Colonic mucosa (tissue), 4 donors: Measurements from ENCODE around the gene RTN4R. TPM values are rescaled to one million over a fixed set of nuclear protein-coding genes. Genes with fewer than 3 reads are reported as not detected.

ENCODE experiments used
- DNase-seq: peaks from one replicate; pipeline ENCODE4 v3.0.0-alpha.2; 2020
- H3K27ac ChIP-seq: fragments of 200-600 bp; one replicate; pipeline ENCODE4 v1.8.0; 2021
- H3K27me3 ChIP-seq: fragments of 200-600 bp; one replicate; pipeline ENCODE4 v1.8.0; 2021
- H3K36me3 ChIP-seq: fragments of 200-600 bp; one replicate; pipeline ENCODE4 v1.8.0; 2021
- H3K4me1 ChIP-seq: fragments of 200-600 bp; one replicate; pipeline ENCODE4 v1.8.0; 2021; ENCODE audit warnings: mild to moderate bottlenecking
- H3K4me3 ChIP-seq: fragments of 200-600 bp; one replicate; pipeline ENCODE4 v1.8.0; 2021
- H3K9ac ChIP-seq, 2 donors: one replicate each; pipeline ENCODE4 v1.7.0; 2013; ENCODE audit warnings: control low read depth in 2 of 2, low read depth in 2 of 2, low read length in 2 of 2
- H3K9me3 ChIP-seq: fragments of 200-600 bp; one replicate; pipeline ENCODE4 v1.8.0; 2021
- intact Hi-C: fragments of 100-400 bp; cut with DNase I; formaldehyde crosslinking; loops from one replicate; pipeline ENCODE4 v1.14.1; 2022
- total RNA-seq, 2 donors: library from RNA; stranded (reverse); fragmentation: NEBNext Ultra II Directional in 1 of 2; extraction: Animal tissue kit (Norgen Biotek cat#: 25700) in 1 of 2; gene quantifications; one replicate each; pipeline ENCODE4 v1.2.1, GENCODE V29; 2021
- TF ChIP-seq, protein P1 (sequence below): fragments of 200-600 bp; IDR thresholded peaks from one replicate; pipeline ENCODE4 v1.8.0; 2022; ENCODE audit warnings: antibody characterized with exemption, mild to moderate bottlenecking
- donor health status: healthy.
- donor health status: DM: no; HTN: no; CAD: no.
- donor health status: DM: no; HTN: no; CAD: no.

The RTN4R gene
- total RNA-seq, 2 donors from 2014 or later = 6.1 to 8.5 TPM

DNA sequence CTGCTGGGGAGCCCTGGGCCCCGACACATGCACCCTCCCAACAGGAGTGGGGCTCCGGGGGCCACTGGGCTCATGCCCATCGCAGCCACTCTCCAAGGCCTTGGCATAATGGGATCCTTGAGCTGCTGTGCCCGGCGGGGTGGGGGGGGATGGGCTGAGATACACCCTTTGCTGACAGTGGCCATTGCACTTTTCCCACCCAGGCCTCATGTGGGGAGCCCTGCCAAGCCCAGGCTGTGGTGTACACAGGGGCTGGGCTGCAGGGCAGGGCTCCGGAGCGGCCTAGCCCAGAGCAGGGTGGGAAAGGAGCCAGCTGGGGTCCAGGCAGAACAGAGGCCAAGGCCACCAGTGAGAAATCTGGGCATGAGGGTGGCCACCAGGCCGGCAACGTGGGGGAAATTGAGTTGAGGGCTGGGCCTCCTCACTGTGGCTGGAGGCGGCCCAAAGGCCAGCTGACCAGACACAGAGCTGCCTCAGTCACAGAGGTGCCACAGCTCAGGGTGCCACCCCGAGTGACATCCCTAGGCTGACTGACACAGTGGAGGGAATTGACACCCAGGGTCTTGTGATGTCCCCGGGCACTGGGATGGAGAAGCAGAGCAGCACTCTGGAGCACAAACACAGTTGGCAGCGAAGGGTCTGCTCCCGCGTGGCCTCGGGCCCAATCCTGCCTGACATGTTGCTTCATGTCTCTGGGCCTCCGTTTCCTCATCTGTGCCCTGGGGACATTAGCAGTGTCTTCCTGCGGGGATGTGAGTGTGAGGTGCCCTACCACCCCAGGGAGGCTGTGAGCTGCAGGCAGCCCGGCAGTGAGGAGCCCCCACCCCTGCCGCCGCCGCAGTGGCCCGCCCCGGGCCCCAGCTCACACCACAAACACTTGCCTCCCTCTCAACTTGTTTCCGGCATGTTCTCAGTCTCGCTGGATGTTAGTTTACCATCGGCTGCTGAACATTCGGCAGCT lies 30.4 kb downstream of the RTN4R start:
- no peak overlapping the region for H3K4me3 ChIP-seq
- TF ChIP-seq, protein P1, sequence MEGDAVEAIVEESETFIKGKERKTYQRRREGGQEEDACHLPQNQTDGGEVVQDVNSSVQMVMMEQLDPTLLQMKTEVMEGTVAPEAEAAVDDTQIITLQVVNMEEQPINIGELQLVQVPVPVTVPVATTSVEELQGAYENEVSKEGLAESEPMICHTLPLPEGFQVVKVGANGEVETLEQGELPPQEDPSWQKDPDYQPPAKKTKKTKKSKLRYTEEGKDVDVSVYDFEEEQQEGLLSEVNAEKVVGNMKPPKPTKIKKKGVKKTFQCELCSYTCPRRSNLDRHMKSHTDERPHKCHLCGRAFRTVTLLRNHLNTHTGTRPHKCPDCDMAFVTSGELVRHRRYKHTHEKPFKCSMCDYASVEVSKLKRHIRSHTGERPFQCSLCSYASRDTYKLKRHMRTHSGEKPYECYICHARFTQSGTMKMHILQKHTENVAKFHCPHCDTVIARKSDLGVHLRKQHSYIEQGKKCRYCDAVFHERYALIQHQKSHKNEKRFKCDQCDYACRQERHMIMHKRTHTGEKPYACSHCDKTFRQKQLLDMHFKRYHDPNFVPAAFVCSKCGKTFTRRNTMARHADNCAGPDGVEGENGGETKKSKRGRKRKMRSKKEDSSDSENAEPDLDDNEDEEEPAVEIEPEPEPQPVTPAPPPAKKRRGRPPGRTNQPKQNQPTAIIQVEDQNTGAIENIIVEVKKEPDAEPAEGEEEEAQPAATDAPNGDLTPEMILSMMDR = no peak
- no peaks in the 10 kb centered on the region for H3K36me3 ChIP-seq
- DNase-seq = no peak
- H3K4me1 ChIP-seq = no peaks in the 10 kb centered on the region
- intact Hi-C loops = no loop called here
- H3K27ac ChIP-seq = no peak overlapping the region
- no peaks in the 10 kb centered on the region for H3K27me3 ChIP-seq
- no peak overlapping the region for H3K9ac ChIP-seq
- H3K9me3 ChIP-seq = no peaks in the 10 kb centered on the region

DNA sequence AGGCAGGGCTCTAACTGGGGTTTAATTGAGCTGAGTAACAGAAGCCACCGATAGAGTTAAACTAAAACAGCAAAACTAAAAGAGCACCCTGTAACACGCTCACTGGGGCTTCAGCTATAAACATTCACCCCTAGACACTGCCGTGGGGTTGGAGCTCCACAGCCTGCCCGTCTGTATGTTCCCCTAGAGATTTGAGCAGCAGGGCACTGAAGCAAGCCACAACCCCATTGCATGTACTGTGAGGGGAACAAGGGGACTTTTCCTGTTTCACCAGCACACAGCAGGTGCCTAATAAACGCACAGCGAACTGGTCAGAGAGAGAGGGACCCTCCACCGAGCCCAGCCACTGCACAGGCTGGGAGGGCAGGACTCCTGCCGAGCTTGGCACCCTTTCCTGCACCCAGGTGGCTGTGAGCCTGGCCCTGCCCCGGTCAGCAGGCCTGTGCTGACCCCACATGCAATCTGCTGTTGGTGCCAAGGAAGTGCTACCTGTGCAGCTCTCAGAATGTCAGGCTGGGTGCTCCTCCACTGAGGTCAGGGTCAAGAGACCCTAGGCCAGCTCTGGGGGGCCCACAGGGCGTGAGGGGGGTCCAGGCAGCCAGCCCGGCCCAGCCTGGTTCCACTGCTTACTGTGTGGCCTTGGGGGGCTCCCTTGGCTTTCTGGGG lies 31.9 kb downstream of the RTN4R start:
- no peak overlapping the region for H3K4me3 ChIP-seq
- no peaks in the 10 kb centered on the region for H3K36me3 ChIP-seq
- no peaks in the 10 kb centered on the region for H3K9me3 ChIP-seq
- H3K4me1 ChIP-seq = no peaks in the 10 kb centered on the region
- DNase-seq = no peak
- no peaks in the 10 kb centered on the region for H3K27me3 ChIP-seq
- H3K27ac ChIP-seq = no peak overlapping the region
- intact Hi-C loops = no loop called here
- TF ChIP-seq, protein P1 = no peak
- no peak overlapping the region for H3K9ac ChIP-seq

DNA sequence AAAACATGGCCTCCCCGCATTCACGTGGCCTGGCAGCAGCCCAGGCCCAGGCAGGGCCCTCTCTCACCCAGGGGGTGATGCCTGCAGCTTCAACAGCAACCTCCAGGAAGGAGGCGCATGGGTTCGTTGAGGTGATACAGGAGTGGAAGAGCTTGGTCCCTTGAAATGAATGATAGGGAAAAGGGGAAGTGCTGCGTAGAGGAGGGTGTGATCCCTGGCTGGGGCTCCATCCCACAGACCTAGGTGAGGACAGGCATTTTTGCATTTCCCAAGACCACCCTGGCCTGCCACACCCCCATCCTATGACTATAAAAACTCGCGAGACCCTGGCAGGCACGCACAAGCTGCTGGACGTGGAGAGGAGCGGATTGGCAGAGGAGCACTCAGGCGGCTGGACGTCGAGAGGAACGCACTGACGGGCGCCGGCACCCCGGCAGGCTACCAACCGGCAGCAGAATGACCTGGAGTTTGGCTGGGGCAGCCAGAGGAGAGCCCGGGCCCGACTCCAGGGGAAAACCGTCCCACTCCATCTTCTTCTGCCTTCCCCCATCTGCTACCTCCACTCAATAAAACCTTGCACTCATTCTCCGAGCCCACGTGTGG lies 32.6 kb downstream of the RTN4R start:
- intact Hi-C loops = no loop called here
- H3K9ac ChIP-seq = no peak overlapping the region
- DNase-seq = no peak

DNA sequence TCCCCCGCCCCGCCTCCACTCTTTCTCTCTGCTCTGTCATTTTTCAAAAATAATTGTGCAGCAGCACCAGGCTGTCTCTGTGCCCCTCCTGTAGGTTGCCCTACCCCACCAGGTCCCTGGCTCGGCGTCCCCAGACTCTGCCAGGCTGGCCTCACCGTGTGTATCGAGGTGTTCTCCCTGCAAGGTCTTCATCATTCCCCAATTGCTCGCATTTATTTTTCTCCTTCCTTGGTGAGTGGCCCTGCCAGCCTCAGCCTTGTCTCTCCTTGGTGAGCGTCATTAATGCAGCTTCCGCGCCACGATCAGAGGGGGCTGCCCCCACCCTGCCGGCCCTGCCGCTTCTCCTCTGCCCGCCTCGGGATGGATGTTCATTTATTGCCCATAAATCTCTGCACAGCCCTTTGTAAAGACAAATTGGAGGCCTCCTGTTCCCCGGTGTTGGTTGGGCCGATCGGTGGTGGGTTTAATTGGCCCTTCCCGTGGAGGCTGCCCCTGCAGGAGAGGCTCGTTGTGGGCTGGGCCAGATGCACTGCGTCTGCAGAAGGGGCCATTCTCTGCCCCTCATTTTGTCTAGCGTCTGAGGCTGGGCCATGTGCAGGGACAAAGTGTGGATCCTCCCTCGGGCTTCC lies 33.2 kb downstream of the RTN4R start:
- Histone ChIP-seq H3K27ac (no peak overlapping the region), H3K9ac (no peak overlapping the region), H3K27me3 (no peaks in the 10 kb centered on the region), H3K4me1 (no peaks in the 10 kb centered on the region), H3K9me3 (no peaks in the 10 kb centered on the region), H3K4me3 (no peak overlapping the region), H3K36me3 (no peaks in the 10 kb centered on the region)
- no peak for DNase-seq
- intact Hi-C loops = no loop called here
- TF ChIP-seq, protein P1 = no peak

More for the DNA sequence above, 32.6 kb downstream of the RTN4R start:
- no peaks in the 10 kb centered on the region for H3K27me3 ChIP-seq
- H3K36me3 ChIP-seq = no peaks in the 10 kb centered on the region
- no peaks in the 10 kb centered on the region for H3K9me3 ChIP-seq
- no peak overlapping the region for H3K27ac ChIP-seq
- TF ChIP-seq, protein P1 = no peak
- H3K4me3 ChIP-seq = no peak overlapping the region
- no peaks in the 10 kb centered on the region for H3K4me1 ChIP-seq

DNA sequence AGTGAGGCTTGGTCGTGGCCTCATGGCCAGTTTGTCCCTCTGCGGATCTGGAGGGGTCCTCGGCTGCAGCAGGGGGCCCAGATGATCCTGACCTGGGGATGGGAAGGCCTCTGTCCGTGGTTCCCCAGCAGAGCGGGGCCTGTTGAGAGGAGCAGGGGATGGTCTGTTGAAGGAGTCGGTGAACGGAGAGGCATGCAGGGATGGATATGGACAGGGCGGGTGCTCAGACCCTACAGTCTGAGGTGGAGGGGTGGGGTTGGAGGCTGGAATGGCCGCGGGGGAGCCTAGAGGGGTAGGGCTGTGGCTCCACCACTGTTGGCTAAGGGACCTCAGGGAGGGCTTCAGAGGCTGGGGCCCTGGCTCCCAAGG lies 33.8 kb downstream of the RTN4R start:
- no peak for DNase-seq
- TF ChIP-seq, protein P1 = no peak
- Histone ChIP-seq H3K9ac (no peak overlapping the region), H3K9me3 (no peaks in the 10 kb centered on the region), H3K27ac (no peak overlapping the region), H3K36me3 (no peaks in the 10 kb centered on the region), H3K27me3 (no peaks in the 10 kb centered on the region), H3K4me3 (no peak overlapping the region), H3K4me1 (no peaks in the 10 kb centered on the region)
- intact Hi-C loops = no loop called here
